Limb (tissue), 2 donors: Measurements from ENCODE around the gene PHF21A.

ENCODE experiments used
- DNase-seq, 2 donors: peaks; one replicate each; pipeline ENCODE4 v3.0.0-alpha.2; 2016; ENCODE audit errors: extremely low spot score in 2 of 2

The PHF21A gene

GRCh38 chr11:45935349-45936064 is 185.7 kb downstream of the PHF21A start:
- DNase-seq, result no peak

GRCh38 chr11:45934580-45935318 is 186.5 kb downstream of the PHF21A start:
- no peak for DNase-seq

- DNase-seq, result no peak
Observed at GRCh38 chr11:45933846-45934579, 187.2 kb downstream of the PHF21A start.

DNA sequence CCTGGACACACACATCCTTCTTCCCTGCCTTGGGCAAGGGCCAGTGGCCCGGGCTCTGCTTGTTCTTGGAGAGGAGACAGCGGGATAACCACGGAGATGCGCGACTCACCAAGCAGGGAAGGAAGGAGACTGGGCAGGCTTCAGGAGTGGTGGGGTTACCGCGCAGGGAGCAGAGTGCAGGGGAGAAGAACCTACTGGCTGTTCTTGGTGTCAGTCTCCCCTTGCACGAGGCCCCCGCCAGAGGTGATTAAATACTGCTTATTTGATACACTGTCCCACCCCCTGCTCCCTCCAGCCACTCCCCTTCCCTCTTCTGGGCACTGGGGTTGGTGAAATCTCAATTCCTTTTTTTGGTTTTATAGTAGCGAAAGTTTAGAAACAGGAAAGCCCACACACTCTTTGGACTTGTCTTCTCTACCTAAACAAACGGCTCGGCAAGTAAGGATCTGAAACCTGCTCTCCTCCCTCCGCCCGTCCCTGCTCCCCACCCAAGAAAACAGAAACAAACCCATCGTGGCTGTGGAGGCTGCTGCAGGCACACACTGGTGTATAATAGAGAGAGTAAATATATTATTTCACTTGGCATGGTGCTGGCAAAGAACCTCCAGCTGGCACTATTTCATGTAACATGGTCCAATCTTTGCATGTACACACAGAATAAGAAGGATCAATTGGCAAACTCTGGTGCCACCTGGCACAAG is 188.0 kb downstream of the PHF21A start:
- no peak for DNase-seq

DNA sequence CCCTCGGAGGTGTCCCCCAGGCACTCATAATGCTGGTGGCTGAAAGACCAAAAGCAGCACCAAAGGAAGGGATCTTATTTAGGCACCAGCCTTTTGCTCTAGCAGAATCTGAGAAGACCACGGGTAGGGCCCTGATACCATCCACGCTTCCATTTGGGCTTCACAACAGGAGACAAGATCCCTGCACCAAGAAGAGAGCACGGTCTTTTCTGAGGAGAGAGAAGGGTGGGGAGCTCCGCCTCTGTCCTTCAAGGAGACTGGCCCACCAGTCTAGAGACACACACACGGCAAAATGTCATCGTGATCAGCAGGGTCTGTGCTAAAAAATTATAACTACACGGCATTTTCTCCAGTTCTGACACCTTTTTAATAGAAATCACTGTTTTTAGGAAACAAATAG is 189.0 kb downstream of the PHF21A start:
- no peak for DNase-seq

DNA sequence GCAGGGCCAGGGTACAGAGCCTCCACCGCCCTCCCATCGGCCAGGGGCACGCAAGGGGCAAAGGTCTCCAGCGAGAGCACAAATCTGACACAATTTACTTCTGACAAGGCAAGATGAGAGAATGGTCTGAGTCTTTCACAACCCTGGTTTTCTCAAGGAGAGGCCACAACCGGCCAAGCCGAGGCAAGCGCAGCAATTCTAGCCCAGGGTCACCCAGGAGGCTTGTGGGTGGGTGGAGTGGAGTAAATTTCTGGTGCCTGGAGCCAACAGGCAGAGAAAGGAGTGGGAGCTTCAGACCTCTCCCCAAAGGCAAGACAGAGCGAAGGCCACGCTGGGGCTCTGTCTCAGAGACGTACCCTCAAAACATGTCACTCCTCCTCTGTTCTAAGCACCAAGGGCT is 189.5 kb downstream of the PHF21A start:
- DNase-seq, result no peak

DNA sequence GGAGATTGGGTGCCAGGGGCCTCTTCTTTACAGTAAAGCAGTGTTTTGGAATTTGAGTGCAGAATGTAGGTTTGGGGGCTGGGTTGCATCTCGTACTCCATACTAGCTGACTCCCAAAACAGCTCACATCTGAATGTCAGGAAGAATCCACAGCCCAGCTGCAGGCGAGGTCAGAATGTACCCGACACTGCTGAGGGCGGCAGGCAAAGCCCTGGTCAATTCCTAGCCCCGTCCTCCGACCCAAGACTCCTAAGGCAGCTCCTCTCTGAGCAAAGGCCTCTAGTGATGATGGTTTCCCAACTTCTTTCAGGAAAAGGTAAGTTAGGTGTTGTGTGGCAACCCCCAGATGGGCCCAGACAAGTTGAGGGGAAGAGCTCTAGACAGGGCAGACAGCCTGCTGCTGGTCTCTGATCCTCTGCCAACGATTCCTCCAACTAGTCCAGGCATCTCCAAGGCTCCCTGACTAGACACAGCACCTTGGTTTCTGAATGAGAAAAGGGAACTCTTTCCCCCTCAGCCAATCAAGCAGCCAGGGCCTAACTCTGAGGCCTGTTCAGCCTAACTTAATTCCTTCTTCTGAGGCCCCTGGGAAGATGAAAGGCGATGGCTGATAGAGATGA is 190.2 kb downstream of the PHF21A start:
- DNase-seq, result no peak

DNA sequence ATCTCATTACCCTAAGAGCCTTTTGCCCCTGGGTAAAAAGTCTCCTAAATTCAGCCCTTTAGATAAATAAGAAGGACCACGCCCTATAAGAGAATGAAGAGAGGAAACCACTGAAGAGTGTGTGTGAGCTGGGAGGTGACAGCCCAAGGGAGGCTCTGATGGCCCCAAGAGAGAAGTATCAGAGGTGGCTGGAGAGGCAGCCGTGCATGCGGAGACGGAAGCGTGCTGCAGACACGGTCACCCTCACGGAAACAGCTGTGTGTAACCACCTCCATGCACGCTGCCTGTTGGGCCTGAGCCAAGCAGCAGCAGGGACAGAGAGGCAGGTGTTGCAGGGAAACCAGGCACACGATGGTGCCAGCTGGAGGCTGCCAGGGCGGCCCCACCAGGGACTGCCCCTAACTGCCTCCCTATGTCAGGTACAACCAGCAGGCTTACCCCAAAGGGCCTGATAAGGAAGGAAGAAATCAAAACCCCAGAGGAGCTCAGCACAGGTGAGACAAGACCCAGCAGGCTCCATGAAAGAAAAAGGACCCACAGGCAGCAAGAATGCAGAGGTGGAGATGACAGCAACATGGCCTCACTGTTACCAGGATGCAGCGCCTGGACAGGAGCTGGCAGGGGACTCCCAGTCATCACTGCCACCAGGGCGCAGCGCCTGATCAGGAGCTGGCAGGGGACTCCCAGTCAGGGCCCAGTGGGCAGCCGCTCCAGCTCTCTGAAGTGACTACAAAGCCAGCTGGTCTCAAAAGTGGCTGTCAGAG is 191.0 kb downstream of the PHF21A start:
- peak in 1 of 2 donors; percentile 32 for DNase-seq

DNA sequence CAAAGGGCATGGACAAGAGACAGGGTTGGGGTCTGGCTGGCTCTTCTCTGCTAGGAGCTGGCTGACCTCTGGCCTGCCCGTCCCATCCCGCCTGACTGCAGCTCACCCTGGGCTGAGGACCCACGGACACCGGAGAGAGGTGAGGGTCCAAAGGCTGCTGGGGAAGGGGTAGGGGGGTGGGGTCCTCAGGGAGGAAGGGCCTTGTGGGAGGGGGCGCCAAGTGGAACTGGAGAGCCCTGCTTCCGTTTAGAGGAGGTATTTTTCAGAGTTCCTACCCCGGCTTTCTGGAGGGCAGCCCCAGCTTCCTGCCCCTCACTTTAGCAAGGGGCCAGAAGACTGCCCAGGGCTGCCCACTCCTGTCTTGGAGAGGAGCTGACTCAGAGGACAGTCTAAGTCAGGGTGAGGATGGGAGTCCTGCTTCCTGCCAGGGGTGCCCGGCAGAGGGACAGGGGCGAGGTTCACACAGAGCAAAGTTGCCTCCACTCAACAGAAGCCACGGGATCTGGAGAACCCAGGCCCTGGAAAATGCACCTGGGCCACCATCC is 191.7 kb downstream of the PHF21A start:
- no peak for DNase-seq

- DNase-seq, result no peak
Observed at GRCh38 chr11:45928535-45929215, 192.6 kb downstream of the PHF21A start.

GRCh38 chr11:45927684-45928413 is 193.4 kb downstream of the PHF21A start:
- DNase-seq, result no peak

DNA sequence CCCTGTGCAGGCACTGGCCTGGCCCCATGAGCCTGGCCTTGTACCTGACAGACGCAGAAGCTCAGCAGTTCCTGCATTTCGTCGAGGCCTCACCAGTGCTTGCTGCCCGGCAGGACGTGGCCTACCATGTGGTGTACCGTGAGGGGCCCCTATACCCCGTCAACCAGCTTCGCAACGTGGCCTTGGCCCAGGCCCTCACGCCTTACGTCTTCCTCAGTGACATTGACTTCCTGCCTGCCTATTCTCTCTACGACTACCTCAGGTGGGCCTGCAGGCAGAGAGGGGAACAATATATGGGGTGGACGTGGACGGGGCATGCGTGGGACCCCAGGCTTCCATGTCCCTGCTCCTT is 193.9 kb downstream of the PHF21A start:
- no peak for DNase-seq

- DNase-seq, result no peak
Observed at GRCh38 chr11:45926536-45927331, 194.5 kb downstream of the PHF21A start.

- DNase-seq, result peak in 1 of 2 donors; percentile 26
Observed at GRCh38 chr11:45926001-45926401, 195.3 kb downstream of the PHF21A start.

- no peak for DNase-seq
Observed at GRCh38 chr11:45925550-45925949, 195.7 kb downstream of the PHF21A start.

DNA sequence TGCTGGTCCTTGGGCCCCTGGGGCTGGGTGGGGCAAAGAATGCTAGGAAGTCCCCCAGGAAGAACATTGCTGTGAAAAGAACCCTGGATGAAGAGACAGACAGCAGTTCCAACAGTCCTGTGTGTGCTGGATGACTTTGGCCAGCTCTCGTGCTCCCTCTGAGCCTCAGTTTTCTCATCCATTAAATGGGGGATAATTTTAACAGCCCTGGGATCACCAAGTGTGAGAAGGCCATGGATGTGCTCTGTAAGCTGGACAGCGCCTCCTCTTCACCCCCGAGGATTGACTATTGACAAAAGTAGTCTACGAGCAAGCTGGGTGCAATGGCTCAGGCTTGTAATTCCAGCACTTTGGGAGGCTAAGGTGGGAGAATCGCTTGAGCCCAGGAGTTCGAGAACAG is 196.3 kb downstream of the PHF21A start:
- DNase-seq, result no peak

- DNase-seq, result peak in 1 of 2 donors; percentile 27
Observed at GRCh38 chr11:45924036-45924915, 197.0 kb downstream of the PHF21A start.
